Stimulated activated CD4-positive, alpha-beta T cell treated with anti-CD3 and anti-CD28 coated beads, Interleukin-15, amount 100 ng/mL, for 1 hour (primary cell): ENCODE measurements around the gene PTGER1.
"Not testable (repeated sequence)": the region's sequence is repeated elsewhere in the genome, so short reads cannot be mapped to it uniquely, and the experiment has no call there.

ENCODE experiments used
- DNase-seq, 2 donors: peaks; one replicate each; pipeline ENCODE4 v3.0.0-alpha.2; 2020; ENCODE audit warnings: low read depth in 1 of 2, low spot score in 1 of 2

Gene PTGER1

GRCh38 chr19:14474827-14475226 is 327 bp downstream of the PTGER1 start:
- DNase-seq: no peak

- DNase-seq: no peak
Measured at GRCh38 chr19:14473978-14474578, 1.1 kb downstream of the PTGER1 start.

GRCh38 chr19:14473073-14473977 is 1.8 kb downstream of the PTGER1 start:
- DNase-seq: no peak

GRCh38 chr19:14472202-14472938 is 2.8 kb downstream of the PTGER1 start:
- DNase-seq: peak; percentile 69 to 86

GRCh38 chr19:14471436-14472187 is 3.5 kb downstream of the PTGER1 start:
- no peak for DNase-seq

- DNase-seq: no peak
Measured at GRCh38 chr19:14470031-14470876, 4.9 kb downstream of the PTGER1 start.

- no peak for DNase-seq
Measured at GRCh38 chr19:14467816-14468215, 7.3 kb downstream of the PTGER1 start.

GRCh38 chr19:14467391-14467790 is 7.8 kb downstream of the PTGER1 start:
- DNase-seq: no peak

- DNase-seq: no peak
Measured at GRCh38 chr19:14463747-14464146, 11.4 kb downstream of the PTGER1 start.

GRCh38 chr19:14462401-14462800 is 12.8 kb downstream of the PTGER1 start:
- not testable (repeated sequence) for DNase-seq

- no peak for DNase-seq
Measured at GRCh38 chr19:14460935-14461334, 14.2 kb downstream of the PTGER1 start.

GRCh38 chr19:14459703-14460102 is 15.5 kb downstream of the PTGER1 start:
- DNase-seq: no peak

GRCh38 chr19:14452303-14452702 is 22.9 kb downstream of the PTGER1 start:
- DNase-seq: not testable (repeated sequence)

GRCh38 chr19:14450876-14451275 is 24.3 kb downstream of the PTGER1 start:
- DNase-seq: no peak

- DNase-seq: peak in 1 of 2 donors; percentile 52
Measured at GRCh38 chr19:14450168-14450874, 24.8 kb downstream of the PTGER1 start.

GRCh38 chr19:14449321-14449720 is 25.8 kb downstream of the PTGER1 start:
- DNase-seq: no peak

- DNase-seq: no peak
Measured at GRCh38 chr19:14446336-14447036, 28.7 kb downstream of the PTGER1 start.

- no peak for DNase-seq
Measured at GRCh38 chr19:14443632-14444216, 31.4 kb downstream of the PTGER1 start.
